Endothelial cell of umbilical vein (primary cell): ENCODE measurements around the gene SYT8.

Experiments
- CTCF ChIP-seq, 2 donors: IDR thresholded peaks; 1 replicate in 1 of 2; 2 replicates in 1 of 2; pipeline ENCODE4 v1.5.1; 2011; ENCODE audit warnings: low read length in 2 of 2, mild to moderate bottlenecking in 2 of 2, moderate library complexity in 2 of 2, control low read depth in 1 of 2, inconsistent platforms in 1 of 2, low read depth in 1 of 2; ENCODE audit not compliant: insufficient read depth in 1 of 2; ENCODE audit errors: extremely low read depth in 1 of 2
- EZH2 ChIP-seq: IDR thresholded peaks from 2 replicates; pipeline ENCODE4 v1.6.1; 2012; ENCODE audit warnings: borderline replicate concordance, low read depth, mild to moderate bottlenecking, moderate library complexity, low read length, inconsistent platforms; ENCODE audit not compliant: severe bottlenecking
- FOS ChIP-seq: IDR thresholded peaks from 2 replicates; pipeline ENCODE4 v1.6.1; 2011; ENCODE audit warnings: mild to moderate bottlenecking, low read length, moderate library complexity, borderline replicate concordance; ENCODE audit not compliant: insufficient read depth
- GATA2 ChIP-seq: IDR thresholded peaks from 2 replicates; pipeline ENCODE4 v1.7.0; 2011; ENCODE audit warnings: low read depth, mild to moderate bottlenecking, moderate library complexity, mixed read lengths, low read length; ENCODE audit not compliant: insufficient read length, insufficient read depth
- JUN ChIP-seq: IDR thresholded peaks from 2 replicates; pipeline ENCODE4 v1.6.1; 2011; ENCODE audit warnings: borderline replicate concordance, low read depth; ENCODE audit not compliant: insufficient read length, insufficient read depth
- MAX ChIP-seq: IDR thresholded peaks from 2 replicates; pipeline ENCODE4 v1.6.1; 2011; ENCODE audit not compliant: insufficient read depth, insufficient read length
- MYC ChIP-seq: IDR thresholded peaks from one replicate; pipeline ENCODE4 v1.6.1; 2011; ENCODE audit warnings: mild to moderate bottlenecking, low read depth, low read length
- POLR2A ChIP-seq: IDR thresholded peaks from 2 replicates; pipeline ENCODE4 v1.6.1; 2012; ENCODE audit warnings: low read depth, mild to moderate bottlenecking, control low read depth, low read length
- POLR2AphosphoS5 ChIP-seq: IDR thresholded peaks from 2 replicates; pipeline ENCODE4 v1.6.1; 2012; ENCODE audit warnings: low read depth, mild to moderate bottlenecking, control low read depth, low read length, moderate library complexity; ENCODE audit not compliant: insufficient read depth

- TF ChIP-seq CTCF (IDR thresholded peaks at IDR 0.05; ENCODE audit: extremely low read depth in 1 of 2, insufficient read depth in 1 of 2, low read depth in 1 of 2, low read length in 2 of 2) (no peak), JUN (no peak), POLR2AphosphoS5 (no peak), FOS (no peak), MAX (no peak), GATA2 (no peak), EZH2 (no peak), POLR2A (no peak), MYC (no peak)
Observed at GRCh38 chr11:1841511-1842148, 6.8 kb downstream of the SYT8 start.
